ENCODE data around the gene XYLT1. TPM values are rescaled to one million over a fixed set of nuclear protein-coding genes. Genes with fewer than 3 reads are reported as not detected.

Gene XYLT1
- total and polyA plus RNA-seq, 2 of the 13 experiments (the other 11 are each of a cell fraction or from before 2014, with no cell fraction given), result not detected

DNA sequence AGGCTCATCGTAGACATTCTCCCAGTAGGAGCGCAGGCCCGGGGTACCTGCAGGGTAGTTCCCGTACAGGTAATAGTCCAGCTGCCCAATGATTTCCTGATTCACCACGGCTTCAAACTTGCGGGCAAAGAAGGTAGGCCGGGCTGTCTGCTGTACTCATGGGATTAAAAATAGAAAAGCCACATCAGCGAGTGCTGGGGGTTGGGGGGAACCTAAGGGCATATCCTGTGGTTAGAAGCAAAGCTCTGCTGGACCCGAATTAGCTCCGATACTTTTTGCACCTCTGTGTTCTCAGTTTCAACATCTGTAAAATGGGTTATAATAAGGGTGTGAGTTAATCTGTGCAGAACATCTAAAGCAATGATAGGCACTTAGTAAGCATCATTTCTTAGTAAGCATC, 336.2 kb downstream of the XYLT1 start:
- POLR2A ChIA-PET, result no interaction called here
- no peak overlapping the region for H3K4me3 ChIP-seq (replicated peaks in 1 of 3; ENCODE audit: insufficient read depth in 1 of 3, low read depth in 2 of 3, low read length in 3 of 3)
- BruUV-seq (replicated peaks), result no TSS peak
- TF ChIP-seq ZNF629 (CRISPR knock-in tag; conservative IDR thresholded peaks at IDR 0.05) (peak; percentile 55; the same call in 1 of the 2 replicates), ZNF597 (CRISPR knock-in tag; IDR thresholded peaks at IDR 0.05) (no peak)
- no peak overlapping the region for H3K4me2 ChIP-seq (ENCODE audit: low read depth, low read length)
- peaks cover 0 to 6% of the 10 kb centered on the region in 2 experiments; a peak in 1 of 5 replicates for H3K27me3 ChIP-seq (ENCODE audit: control insufficient read depth in 1 of 2, insufficient read depth in 2 of 2, low read length in 2 of 2)
- no peak for FAIRE-seq
- no peak overlapping the region for H3K9ac ChIP-seq (ENCODE audit: insufficient read depth, low read depth, low read length)
- H3K4me1 ChIP-seq (ENCODE audit: insufficient read depth, low read length), result no peaks in the 10 kb centered on the region
- intact Hi-C loops (cut with micrococcal nuclease; ENCODE audit: unreplicated experiment), result no loop called here
- CTCF ChIA-PET (ENCODE audit: low intra/inter-chr PET ratio, low total read pairs), result no interaction called here
- H3K36me3 ChIP-seq (replicated peaks in 1 of 2; ENCODE audit: control insufficient read depth in 1 of 2, insufficient read depth in 2 of 2, low read length in 2 of 2), result no peaks in the 10 kb centered on the region
- 15% methylated on average over 10 of the region's 10 CpGs for WGBS (ENCODE audit: low lambda C conversion rate)
- no peak for DNase-seq (ENCODE audit: low spot score)
- in situ Hi-C loops (cut with HindIII; ENCODE audit: extremely low pct_ligation_motif_present, low pct_unique_long_range_greater_than_20kb), result no loop called here
- no peaks in the 10 kb centered on the region for H3K79me2 ChIP-seq (ENCODE audit: insufficient read depth, low read length)
- ATAC-seq, result no peak
- no peaks in the 10 kb centered on the region for H4K20me1 ChIP-seq (ENCODE audit: insufficient read depth, low read length)
- no peak overlapping the region for H2AFZ ChIP-seq (ENCODE audit: low read length)
- H3K27ac ChIP-seq (ENCODE audit: extremely low read length, insufficient read depth, low read length), result no peak overlapping the region
- H3K9me3 ChIP-seq (ENCODE audit: low read length), result no peaks in the 10 kb centered on the region

DNA sequence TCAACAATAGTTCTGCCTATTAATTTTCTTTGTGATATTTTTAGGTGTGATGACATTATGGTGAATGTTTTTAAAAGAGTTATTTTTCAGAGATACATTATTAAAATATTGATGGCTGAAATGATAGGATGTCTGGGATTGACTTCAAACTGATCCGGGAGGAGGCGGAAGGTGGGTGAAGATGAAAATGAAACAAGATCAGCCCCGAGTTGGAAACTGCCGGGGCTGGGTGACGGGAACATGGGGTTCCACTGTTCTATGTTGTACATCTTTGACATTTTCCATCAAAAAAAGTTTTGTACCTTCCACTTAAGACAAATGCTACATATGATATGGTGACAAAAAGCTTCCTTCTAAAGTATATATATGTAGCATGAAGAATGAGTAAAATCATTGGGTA, 336.9 kb downstream of the XYLT1 start:
- no TSS peak for BruUV-seq (replicated peaks)
- Histone ChIP-seq H3K36me3 (replicated peaks in 1 of 2; ENCODE audit: control insufficient read depth in 1 of 2, insufficient read depth in 2 of 2, low read length in 2 of 2) (no peaks in the 10 kb centered on the region), H3K79me2 (ENCODE audit: insufficient read depth, low read length) (no peaks in the 10 kb centered on the region), H3K9me3 (ENCODE audit: low read length) (no peaks in the 10 kb centered on the region), H3K9ac (ENCODE audit: insufficient read depth, low read depth, low read length) (no peak overlapping the region), H3K4me2 (ENCODE audit: low read depth, low read length) (no peak overlapping the region), H3K4me3 (replicated peaks in 1 of 3; ENCODE audit: insufficient read depth in 1 of 3, low read depth in 2 of 3, low read length in 3 of 3) (no peak overlapping the region), H3K27ac (ENCODE audit: extremely low read length, insufficient read depth, low read length) (no peak overlapping the region), H4K20me1 (ENCODE audit: insufficient read depth, low read length) (no peaks in the 10 kb centered on the region), H3K27me3 (ENCODE audit: control insufficient read depth in 1 of 2, insufficient read depth in 2 of 2, low read length in 2 of 2) (peaks cover 0 to 6% of the 10 kb centered on the region in 2 experiments; a peak in 1 of 5 replicates), H2AFZ (ENCODE audit: low read length) (no peak overlapping the region), H3K4me1 (ENCODE audit: insufficient read depth, low read length) (no peaks in the 10 kb centered on the region)
- WGBS (ENCODE audit: low lambda C conversion rate), result 37% methylated on average over 5 of the region's 5 CpGs
- no peak for FAIRE-seq
- ChIA-PET CTCF (ENCODE audit: low intra/inter-chr PET ratio, low total read pairs) (no interaction called here), POLR2A (no interaction called here)
- in situ Hi-C loops (cut with HindIII; ENCODE audit: extremely low pct_ligation_motif_present, low pct_unique_long_range_greater_than_20kb), result no loop called here
- TF ChIP-seq E2F2 (CRISPR knock-in tag; IDR thresholded peaks at IDR 0.05; ENCODE audit: borderline replicate concordance) (no peak), ATRX (CRISPR knock-in tag; IDR thresholded peaks at IDR 0.05; ENCODE audit: borderline replicate concordance) (no peak), ZNF816 (CRISPR knock-in tag; IDR thresholded peaks at IDR 0.05; ENCODE audit: borderline replicate concordance) (no peak), FOSL1 (CRISPR knock-in tag; IDR thresholded peaks at IDR 0.05; ENCODE audit: borderline replicate concordance) (no peak), KDM2A (CRISPR knock-in tag; IDR thresholded peaks at IDR 0.05; ENCODE audit: borderline replicate concordance, low read depth) (no peak)
- TF ChIP-seq, protein P1, sequence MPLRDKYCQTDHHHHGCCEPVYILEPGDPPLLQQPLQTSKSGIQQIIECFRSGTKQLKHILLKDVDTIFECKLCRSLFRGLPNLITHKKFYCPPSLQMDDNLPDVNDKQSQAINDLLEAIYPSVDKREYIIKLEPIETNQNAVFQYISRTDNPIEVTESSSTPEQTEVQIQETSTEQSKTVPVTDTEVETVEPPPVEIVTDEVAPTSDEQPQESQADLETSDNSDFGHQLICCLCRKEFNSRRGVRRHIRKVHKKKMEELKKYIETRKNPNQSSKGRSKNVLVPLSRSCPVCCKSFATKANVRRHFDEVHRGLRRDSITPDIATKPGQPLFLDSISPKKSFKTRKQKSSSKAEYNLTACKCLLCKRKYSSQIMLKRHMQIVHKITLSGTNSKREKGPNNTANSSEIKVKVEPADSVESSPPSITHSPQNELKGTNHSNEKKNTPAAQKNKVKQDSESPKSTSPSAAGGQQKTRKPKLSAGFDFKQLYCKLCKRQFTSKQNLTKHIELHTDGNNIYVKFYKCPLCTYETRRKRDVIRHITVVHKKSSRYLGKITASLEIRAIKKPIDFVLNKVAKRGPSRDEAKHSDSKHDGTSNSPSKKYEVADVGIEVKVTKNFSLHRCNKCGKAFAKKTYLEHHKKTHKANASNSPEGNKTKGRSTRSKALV (CRISPR knock-in tag; IDR thresholded peaks at IDR 0.05), result no peak
- TF ChIP-seq, protein P2, sequence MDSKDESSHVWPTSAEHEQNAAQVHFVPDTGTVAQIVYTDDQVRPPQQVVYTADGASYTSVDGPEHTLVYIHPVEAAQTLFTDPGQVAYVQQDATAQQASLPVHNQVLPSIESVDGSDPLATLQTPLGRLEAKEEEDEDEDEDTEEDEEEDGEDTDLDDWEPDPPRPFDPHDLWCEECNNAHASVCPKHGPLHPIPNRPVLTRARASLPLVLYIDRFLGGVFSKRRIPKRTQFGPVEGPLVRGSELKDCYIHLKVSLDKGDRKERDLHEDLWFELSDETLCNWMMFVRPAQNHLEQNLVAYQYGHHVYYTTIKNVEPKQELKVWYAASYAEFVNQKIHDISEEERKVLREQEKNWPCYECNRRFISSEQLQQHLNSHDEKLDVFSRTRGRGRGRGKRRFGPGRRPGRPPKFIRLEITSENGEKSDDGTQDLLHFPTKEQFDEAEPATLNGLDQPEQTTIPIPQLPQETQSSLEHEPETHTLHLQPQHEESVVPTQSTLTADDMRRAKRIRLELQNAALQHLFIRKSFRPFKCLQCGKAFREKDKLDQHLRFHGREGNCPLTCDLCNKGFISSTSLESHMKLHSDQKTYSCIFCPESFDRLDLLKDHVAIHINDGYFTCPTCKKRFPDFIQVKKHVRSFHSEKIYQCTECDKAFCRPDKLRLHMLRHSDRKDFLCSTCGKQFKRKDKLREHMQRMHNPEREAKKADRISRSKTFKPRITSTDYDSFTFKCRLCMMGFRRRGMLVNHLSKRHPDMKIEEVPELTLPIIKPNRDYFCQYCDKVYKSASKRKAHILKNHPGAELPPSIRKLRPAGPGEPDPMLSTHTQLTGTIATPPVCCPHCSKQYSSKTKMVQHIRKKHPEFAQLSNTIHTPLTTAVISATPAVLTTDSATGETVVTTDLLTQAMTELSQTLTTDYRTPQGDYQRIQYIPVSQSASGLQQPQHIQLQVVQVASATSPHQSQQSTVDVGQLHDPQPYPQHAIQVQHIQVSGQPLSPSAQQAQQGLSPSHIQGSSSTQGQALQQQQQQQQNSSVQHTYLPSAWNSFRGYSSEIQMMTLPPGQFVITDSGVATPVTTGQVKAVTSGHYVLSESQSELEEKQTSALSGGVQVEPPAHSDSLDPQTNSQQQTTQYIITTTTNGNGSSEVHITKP (CRISPR knock-in tag; IDR thresholded peaks at IDR 0.05; ENCODE audit: low read depth), result no peak
- DNase-seq (ENCODE audit: low spot score), result no peak
- ATAC-seq, result no peak
- intact Hi-C loops (cut with micrococcal nuclease; ENCODE audit: unreplicated experiment), result no loop called here

Data from HepG2 (cell line).